Stimulated activated CD4-positive, alpha-beta T cell treated with anti-CD3 and anti-CD28 coated beads, Interleukin-4, amount 100 ng/mL, for 4 hours (primary cell): ENCODE measurements around the gene MSANTD1.

Experiments
- DNase-seq, 2 experiments: peaks; one replicate each; pipeline ENCODE4 v3.0.0-alpha.2; 2020

MSANTD1 gene

GRCh38 chr4:3267576-3268394, 18.8 kb downstream of the MSANTD1 start:
- no peak for DNase-seq

GRCh38 chr4:3268395-3269104, 19.6 kb downstream of the MSANTD1 start:
- DNase-seq = no peak

- DNase-seq = no peak
Observed at GRCh38 chr4:3269105-3269927, 20.4 kb downstream of the MSANTD1 start.

- no peak for DNase-seq
Observed at GRCh38 chr4:3269991-3270611, 21.1 kb downstream of the MSANTD1 start.

GRCh38 chr4:3271131-3271530, 22.2 kb downstream of the MSANTD1 start:
- DNase-seq = no peak

- no peak for DNase-seq
Observed at GRCh38 chr4:3276986-3277385, 28.0 kb downstream of the MSANTD1 start.

GRCh38 chr4:3280466-3280865, 31.5 kb downstream of the MSANTD1 start:
- no peak for DNase-seq

- no peak for DNase-seq
Observed at GRCh38 chr4:3283483-3283882, 34.5 kb downstream of the MSANTD1 start.

GRCh38 chr4:3283916-3284315, 35.0 kb downstream of the MSANTD1 start:
- no peak for DNase-seq

GRCh38 chr4:3284734-3285557, 36.0 kb downstream of the MSANTD1 start:
- no peak for DNase-seq

GRCh38 chr4:3285558-3286334, 36.8 kb downstream of the MSANTD1 start:
- DNase-seq = no peak

GRCh38 chr4:3286335-3287175, 37.6 kb downstream of the MSANTD1 start:
- DNase-seq = no peak

- DNase-seq = no peak
Observed at GRCh38 chr4:3287271-3287971, 38.5 kb downstream of the MSANTD1 start.

GRCh38 chr4:3287972-3288570, 39.1 kb downstream of the MSANTD1 start:
- no peak for DNase-seq

GRCh38 chr4:3288571-3289094, 39.7 kb downstream of the MSANTD1 start:
- DNase-seq = no peak

- DNase-seq = no peak
Observed at GRCh38 chr4:3290476-3290875, 41.5 kb downstream of the MSANTD1 start.

- no peak for DNase-seq
Observed at GRCh38 chr4:3290889-3291321, 41.9 kb downstream of the MSANTD1 start.

GRCh38 chr4:3291411-3291968, 42.5 kb downstream of the MSANTD1 start:
- no peak for DNase-seq
